NCI-H2081 (cell line): ENCODE measurements around the gene ALKBH2.
"Not testable (repeated sequence)": the region's sequence is repeated elsewhere in the genome, so short reads cannot be mapped to it uniquely, and the experiment has no call there.

ENCODE experiments used
- DNase-seq, 2 experiments: peaks; one replicate each; lab custom pipeline; 2025; lab: John Stamatoyannopoulos, UW

ALKBH2 gene

GRCh38 chr12:109069307-109070271 lies 23.7 kb downstream of the ALKBH2 start:
- DNase-seq = no peak

- DNase-seq = no peak
These were observed 27.4 kb downstream of the ALKBH2 start for GRCh38 chr12:109065853-109066193.

- no peak for DNase-seq
These were observed 28.0 kb downstream of the ALKBH2 start for GRCh38 chr12:109065154-109065852.

- DNase-seq = no peak
These were observed 29.1 kb downstream of the ALKBH2 start for GRCh38 chr12:109064143-109064542.

GRCh38 chr12:109058773-109059172 lies 34.5 kb downstream of the ALKBH2 start:
- no peak for DNase-seq

- DNase-seq = no peak
These were observed 35.9 kb downstream of the ALKBH2 start for GRCh38 chr12:109057376-109057775.

- DNase-seq = no peak
These were observed 36.4 kb downstream of the ALKBH2 start for GRCh38 chr12:109056891-109057290.

- DNase-seq = no peak
These were observed 38.8 kb downstream of the ALKBH2 start for GRCh38 chr12:109054520-109054919.

GRCh38 chr12:109054124-109054513 lies 39.2 kb downstream of the ALKBH2 start:
- DNase-seq = not testable (repeated sequence)

- no peak for DNase-seq
These were observed 39.7 kb downstream of the ALKBH2 start for GRCh38 chr12:109053382-109054123.

GRCh38 chr12:109052414-109053323 lies 40.6 kb downstream of the ALKBH2 start, which contains the start of gene USP30:
TSS of gene USP30 (plus strand) at chr12:109052576. CDS start at chr12:109052679, 103 bp downstream.
- DNase-seq = peak; percentile 80 to 86

- no peak for DNase-seq
These were observed 41.2 kb downstream of the ALKBH2 start for GRCh38 chr12:109052097-109052413.

GRCh38 chr12:109049794-109050193 lies 43.5 kb downstream of the ALKBH2 start:
- DNase-seq = not testable (repeated sequence)

- not testable (repeated sequence) for DNase-seq
These were observed 44.6 kb downstream of the ALKBH2 start for GRCh38 chr12:109048706-109049105.

- DNase-seq = no peak
These were observed 46.0 kb downstream of the ALKBH2 start for GRCh38 chr12:109047081-109047805.

- DNase-seq = no peak
These were observed 49.0 kb downstream of the ALKBH2 start for GRCh38 chr12:109044241-109044640.
